A549 (cell line): Measurements from ENCODE around the gene U2AF1L4. TPM values are rescaled to one million over a fixed set of nuclear protein-coding genes. Genes with fewer than 3 reads are reported as not detected.

Experiments used
- ATOH8 ChIP-seq: fragments of 250-450 bp; sonication (Bioruptor Pico); IDR thresholded peaks from 2 replicates; pipeline ENCODE4 v1.5.0; 2020; ENCODE audit warnings: low read depth, mild to moderate bottlenecking, moderate library complexity
- BCL3 ChIP-seq: fragments of >200 bp; sonication (Bioruptor Twin); formaldehyde crosslinking; IDR thresholded peaks from 3 replicates; pipeline ENCODE4 v1.6.1; 2016
- BHLHE40 ChIP-seq: IDR thresholded peaks from 2 replicates; pipeline ENCODE4 v1.6.1; 2012; ENCODE audit warnings: low read depth, low read length, inconsistent platforms
- CBX2 ChIP-seq: fragments of 200-600 bp; sonication (generic); IDR thresholded peaks from 2 replicates; pipeline ENCODE4 v1.6.1; 2016; ENCODE audit warnings: low read depth, mild to moderate bottlenecking, borderline replicate concordance
- CBX8 ChIP-seq: fragments of 200-600 bp; sonication (generic); IDR thresholded peaks from 2 replicates; pipeline ENCODE4 v1.6.1; 2016
- CEBPB ChIP-seq, 2 experiments: fragments of >200 bp in 1 of 2; sonication (Bioruptor Twin) in 1 of 2; formaldehyde crosslinking in 1 of 2; IDR thresholded peaks; 2 replicates each; pipeline ENCODE4 v1.6.1; 2012 to 2016
- CHD4 ChIP-seq: fragments of 200-600 bp; sonication (generic); IDR thresholded peaks from 2 replicates; pipeline ENCODE4 v1.6.1; 2016; ENCODE audit warnings: antibody characterized with exemption, mild to moderate bottlenecking, borderline replicate concordance
- ELK1 ChIP-seq: fragments of 150-350 bp; IDR thresholded peaks from 2 replicates; pipeline ENCODE4 v1.6.1; 2014; ENCODE audit warnings: low read depth, mild to moderate bottlenecking, low read length
- EP300 ChIP-seq, 2 experiments: fragments of >200 bp; sonication (Bioruptor Twin); formaldehyde crosslinking; IDR thresholded peaks; 2 replicates in 1 of 2; 3 replicates in 1 of 2; pipeline ENCODE4 v1.6.1; 2016 to 2017
- ESRRA ChIP-seq: fragments of 150-350 bp; IDR thresholded peaks from 2 replicates; pipeline ENCODE4 v1.6.1; 2014; ENCODE audit warnings: mild to moderate bottlenecking, low read length, borderline replicate concordance
- FOSB ChIP-seq: fragments of 250-450 bp; sonication (Bioruptor Pico); IDR thresholded peaks from 2 replicates; pipeline ENCODE4 v1.5.0; 2020; ENCODE audit warnings: mild to moderate bottlenecking, moderate library complexity
- FOSL2 ChIP-seq, 2 experiments: fragments of 450-650 bp in 1 of 2; fragments of >200 bp in 1 of 2; sonication (Bioruptor Twin) in 1 of 2; formaldehyde crosslinking; IDR thresholded peaks; 2 replicates each; pipeline versions ENCODE4 v1.5.0 to v1.6.1; 2016 to 2020; ENCODE audit warnings: mild to moderate bottlenecking in 1 of 2, moderate library complexity in 1 of 2
- FOXS1 ChIP-seq: fragments of 250-450 bp; sonication (Bioruptor Pico); IDR thresholded peaks from 2 replicates; pipeline ENCODE4 v1.5.0; 2020; ENCODE audit warnings: mild to moderate bottlenecking, moderate library complexity
- GATA3 ChIP-seq: IDR thresholded peaks from 2 replicates; pipeline ENCODE4 v1.6.1; 2012; ENCODE audit warnings: borderline replicate concordance
- HMGXB4 ChIP-seq: fragments of 250-450 bp; sonication (Bioruptor Pico); IDR thresholded peaks from 2 replicates; pipeline ENCODE4 v1.5.0; 2021; ENCODE audit warnings: mild to moderate bottlenecking, moderate library complexity, borderline replicate concordance
- HOXA7 ChIP-seq: fragments of 250-450 bp; sonication (Bioruptor Pico); IDR thresholded peaks from 2 replicates; pipeline ENCODE4 v1.5.0; 2020; ENCODE audit warnings: mild to moderate bottlenecking, moderate library complexity
- HOXB5 ChIP-seq: fragments of 250-450 bp; sonication (Bioruptor Pico); IDR thresholded peaks from 2 replicates; pipeline ENCODE4 v1.5.0; 2020; ENCODE audit warnings: mild to moderate bottlenecking, moderate library complexity
- JUN ChIP-seq, 2 experiments: fragments of >200 bp; sonication (Bioruptor Twin); formaldehyde crosslinking; IDR thresholded peaks; 2 replicates in 1 of 2; 3 replicates in 1 of 2; pipeline ENCODE4 v1.6.1; 2016 to 2017
- JUNB ChIP-seq: fragments of >200 bp; sonication (Bioruptor Twin); formaldehyde crosslinking; IDR thresholded peaks from 2 replicates; pipeline ENCODE4 v1.6.1; 2016
- KDM1A ChIP-seq: fragments of 200-600 bp; sonication (generic); IDR thresholded peaks from 2 replicates; pipeline ENCODE4 v1.6.1; 2016; ENCODE audit warnings: low read depth, mild to moderate bottlenecking
- KDM5A ChIP-seq: fragments of 200-600 bp; sonication (generic); IDR thresholded peaks from 2 replicates; pipeline ENCODE4 v1.6.1; 2016; ENCODE audit warnings: antibody characterized with exemption, mild to moderate bottlenecking
- MAFK ChIP-seq: fragments of 450-650 bp; IDR thresholded peaks from 2 replicates; pipeline ENCODE4 v1.6.1; 2014; ENCODE audit not compliant: partially characterized antibody
- MAX ChIP-seq: IDR thresholded peaks from 2 replicates; pipeline ENCODE4 v1.6.1; 2012
- MAZ ChIP-seq: fragments of 150-350 bp; IDR thresholded peaks from 2 replicates; pipeline ENCODE4 v1.6.1; 2014; ENCODE audit warnings: antibody characterized with exemption, low read depth, low read length, borderline replicate concordance
- NR3C1 ChIP-seq: fragments of >200 bp; sonication (Bioruptor Twin); formaldehyde crosslinking; IDR thresholded peaks from 3 replicates; pipeline ENCODE4 v1.6.1; 2017
- PBX3 ChIP-seq: IDR thresholded peaks from 2 replicates; pipeline ENCODE4 v1.6.1; 2012
- POLR2A ChIP-seq: IDR thresholded peaks from 2 replicates; pipeline ENCODE4 v1.6.1; 2012; ENCODE audit warnings: mild to moderate bottlenecking, low read length
- POLR2AphosphoS2 ChIP-seq: conservative IDR thresholded peaks from 2 replicates; pipeline ENCODE4 v1.6.1; 2012; ENCODE audit warnings: low read length, improper control_type of control experiment, inconsistent platforms
- RARB ChIP-seq: fragments of 250-450 bp; sonication (Bioruptor Pico); IDR thresholded peaks from 2 replicates; pipeline ENCODE4 v1.8.0; 2021; ENCODE audit warnings: mild to moderate bottlenecking, moderate library complexity
- REST ChIP-seq: fragments of 200-600 bp; sonication (generic); IDR thresholded peaks from 2 replicates; pipeline ENCODE4 v1.6.1; 2016; ENCODE audit warnings: antibody characterized with exemption, mild to moderate bottlenecking, moderate library complexity
- SMC3 ChIP-seq: fragments of >200 bp; sonication (Bioruptor Twin); formaldehyde crosslinking; IDR thresholded peaks from 3 replicates; pipeline ENCODE4 v1.6.1; 2018; ENCODE audit warnings: inconsistent platforms
- SREBF2 ChIP-seq: fragments of 450-650 bp; IDR thresholded peaks from 2 replicates; pipeline ENCODE4 v1.6.1; 2014; ENCODE audit warnings: mild to moderate bottlenecking, moderate library complexity
- TFCP2L1 ChIP-seq: fragments of 250-450 bp; sonication (Bioruptor Pico); IDR thresholded peaks from 2 replicates; pipeline ENCODE4 v1.5.0; 2021; ENCODE audit warnings: mild to moderate bottlenecking
- TP53 ChIP-seq: fragments of 250-450 bp; sonication (Bioruptor Pico); IDR thresholded peaks from 2 replicates; pipeline ENCODE4 v1.5.0; 2021; ENCODE audit warnings: mild to moderate bottlenecking, moderate library complexity
- ZFP36 ChIP-seq: fragments of 450-650 bp; IDR thresholded peaks from 2 replicates; pipeline ENCODE4 v1.6.1; 2014; ENCODE audit warnings: borderline replicate concordance; ENCODE audit not compliant: partially characterized antibody
- ZNF302 ChIP-seq: fragments of 250-450 bp; sonication (Bioruptor Pico); IDR thresholded peaks from 2 replicates; pipeline ENCODE4 v1.9.0; 2021; ENCODE audit warnings: inconsistent platforms, mild to moderate bottlenecking, moderate library complexity
- ZSCAN20 ChIP-seq: fragments of 250-450 bp; sonication (Bioruptor Pico); IDR thresholded peaks from 2 replicates; pipeline ENCODE4 v1.8.0; 2022; ENCODE audit warnings: mild to moderate bottlenecking, moderate library complexity
- polyA plus RNA-seq, 4 experiments: library from polyadenylated mRNA; depleted of rRNA in 3 of 4; stranded (reverse); fragments of >200 nt; fragmentation: RNase III in 1 of 4; extraction: RNeasy Plus Mini Kit Qiagen cat#74134 plus additional on column Dnase treatment in 1 of 4; gene quantifications; 2 replicates in 3 of 4; 3 replicates in 1 of 4; pipeline ENCODE4 v1.2.3, GENCODE V29; 2011 to 2017

Gene U2AF1L4
- polyA plus RNA-seq, 2 of the 4 experiments (the other 2 are of a cell fraction) = 41.1 to 42.8 TPM

GRCh38 chr19:35740108-35740422 lies 5.2 kb downstream of the U2AF1L4 start (continued):
- TF ChIP-seq REST = no peak
- no peak; the same call in 2 of the 3 replicates for TF ChIP-seq BCL3
- no peak for TF ChIP-seq MAX
- no peak for TF ChIP-seq ZSCAN20 (CRISPR knock-in tag)
- no peak; the same call in 1 of the 2 replicates for TF ChIP-seq PBX3
- no peak for TF ChIP-seq FOSL2 (IDR thresholded peaks at IDR 0.05)
- TF ChIP-seq FOSL2 (CRISPR knock-in tag; IDR thresholded peaks at IDR 0.05) = 0 out of 2 replicates have a peak, but pooled peaks have one; percentile 15
- no peak for TF ChIP-seq RARB (CRISPR knock-in tag)
- no peak for TF ChIP-seq ZFP36
- TF ChIP-seq TFCP2L1 = no peak
- TF ChIP-seq GATA3 = no peak
- TF ChIP-seq MAZ = no peak
- no peak for TF ChIP-seq FOXS1 (CRISPR knock-in tag)
- TF ChIP-seq FOSB = no peak
- TF ChIP-seq KDM5A = no peak
- TF ChIP-seq CBX8 = no peak
- no peak for TF ChIP-seq CHD4
- no peak for TF ChIP-seq POLR2A
- TF ChIP-seq ZNF302 (CRISPR knock-in tag) = no peak
- no peak for TF ChIP-seq NR3C1
- no peak for TF ChIP-seq JUNB
- no peak for TF ChIP-seq TP53
- no peak for TF ChIP-seq MAFK
- no peak for TF ChIP-seq EP300 (IDR thresholded peaks at IDR 0.05)
- TF ChIP-seq HOXB5 (CRISPR knock-in tag) = 0 out of 2 replicates have a peak, but pooled peaks have one; percentile 51
- no peak for TF ChIP-seq POLR2AphosphoS2
- TF ChIP-seq HMGXB4 (CRISPR knock-in tag) = no peak
- TF ChIP-seq CBX2 = no peak
- TF ChIP-seq ELK1 = no peak
- no peak for TF ChIP-seq JUN (IDR thresholded peaks at IDR 0.05)
- no peak for TF ChIP-seq CEBPB (IDR thresholded peaks at IDR 0.05)
- TF ChIP-seq ATOH8 = 0 out of 2 replicates have a peak, but pooled peaks have one; percentile 19
- TF ChIP-seq BHLHE40 = no peak
- no peak for TF ChIP-seq HOXA7 (CRISPR knock-in tag)
- TF ChIP-seq SREBF2 = no peak
- no peak for TF ChIP-seq KDM1A
- TF ChIP-seq SMC3 = no peak
- TF ChIP-seq ESRRA = no peak
